Caco-2 (cell line): ENCODE results near the gene PDE1C. TPM values are rescaled to one million over a fixed set of nuclear protein-coding genes. Genes with fewer than 3 reads are reported as not detected.

Experiments
- BruUV-seq: library from RNA; stranded (reverse); fragments of 400-500 nt; replicated peaks from 2 replicates; lab custom pipeline; 2021; lab: Mats Ljungman, UMichigan
- CTCF ChIA-PET: fragments of 300-600 bp; sonication (Branson Sonifier 250); formaldehyde crosslinking; loops from one replicate; lab custom pipeline; 2022; ENCODE audit warnings: antibody characterized with exemption; lab: Charles Lee
- POLR2A ChIA-PET: fragments of 300-600 bp; sonication (Branson Sonifier 250); formaldehyde crosslinking; loops from one replicate; lab custom pipeline; 2022; ENCODE audit warnings: antibody characterized with exemption; lab: Charles Lee
- DNase-seq, 2 experiments: peaks; one replicate each; pipeline versions ENCODE4 v3.0.0 to v3.0.0-alpha.2; 2020 to 2022
- H3K27me3 ChIP-seq: replicated peaks from 2 replicates; pipeline ENCODE4 v1.6.0; 2011; ENCODE audit warnings: low read length; ENCODE audit not compliant: control insufficient read depth, insufficient read depth
- H3K36me3 ChIP-seq: 2 replicates; pipeline ENCODE4 v1.5.1; 2011; ENCODE audit warnings: low read length; ENCODE audit not compliant: control insufficient read depth, insufficient read depth
- H3K4me1 ChIP-seq: fragments of 250-450 bp; sonication (Bioruptor Pico); 2 replicates; pipeline ENCODE4 v1.5.1; 2020; ENCODE audit warnings: mild to moderate bottlenecking
- H3K4me3 ChIP-seq: 2 replicates; pipeline ENCODE4 v1.5.1; 2011; ENCODE audit warnings: low read depth, mild to moderate bottlenecking, control low read depth, low read length
- H3K9me3 ChIP-seq: fragments of 250-450 bp; sonication (Bioruptor Pico); 2 replicates; pipeline ENCODE4 v1.5.1; 2020; ENCODE audit warnings: mild to moderate bottlenecking, moderate library complexity
- H3K27ac Mint-ChIP-seq: one replicate; pipeline ENCODE4 v1.8.0; 2022; ENCODE audit warnings: mixed read lengths; ENCODE audit not compliant: unreplicated experiment
- H3K27me3 Mint-ChIP-seq: one replicate; pipeline ENCODE4 v1.8.0; 2022; ENCODE audit warnings: mixed read lengths; ENCODE audit not compliant: insufficient read depth, unreplicated experiment
- H3K36me3 Mint-ChIP-seq: one replicate; pipeline ENCODE4 v1.8.0; 2022; ENCODE audit warnings: mild to moderate bottlenecking, mixed read lengths; ENCODE audit not compliant: insufficient read depth, unreplicated experiment
- H3K4me1 Mint-ChIP-seq: one replicate; pipeline ENCODE4 v1.8.0; 2022; ENCODE audit warnings: low read depth, mixed read lengths; ENCODE audit not compliant: unreplicated experiment
- H3K4me3 Mint-ChIP-seq: one replicate; pipeline ENCODE4 v1.8.0; 2022; ENCODE audit warnings: mild to moderate bottlenecking, moderate library complexity, mixed read lengths; ENCODE audit not compliant: unreplicated experiment
- H3K9me3 Mint-ChIP-seq: one replicate; pipeline ENCODE4 v1.8.0; 2022; ENCODE audit warnings: mixed read lengths; ENCODE audit not compliant: unreplicated experiment
- intact Hi-C: fragments of 100-400 bp; cut with micrococcal nuclease; formaldehyde crosslinking; loops from one replicate; pipeline ENCODE4 v1.10.0; 2022; ENCODE audit not compliant: unreplicated experiment
- total RNA-seq: library from RNA; stranded (reverse); gene quantifications from 2 replicates; pipeline ENCODE4 v1.2.3, GENCODE V29; 2022
- TF ChIP-seq, protein P1 (sequence below), 2 experiments: fragments of 200-600 bp in 1 of 2; IDR thresholded peaks; 1 replicate in 1 of 2; 2 replicates in 1 of 2; pipeline versions ENCODE4 v1.5.1 to v1.8.0; 2011 to 2022; ENCODE audit warnings: antibody characterized with exemption in 1 of 2, control low read depth in 1 of 2, inconsistent platforms in 1 of 2, low read depth in 1 of 2, low read length in 1 of 2, mild to moderate bottlenecking in 1 of 2, moderate library complexity in 1 of 2; ENCODE audit not compliant: insufficient read depth in 1 of 2, severe bottlenecking in 1 of 2, unreplicated experiment in 1 of 2

Gene PDE1C
- total RNA-seq, 1 experiment from 2014 or later = not detected

GRCh38 chr7:31971049-31971667, 99.0 kb downstream of the PDE1C start:
- Mint-ChIP-seq H3K4me3 (no peak overlapping the region), H3K27ac (no peak overlapping the region), H3K4me1 (no peaks in the 10 kb centered on the region), H3K27me3 (peaks cover 4% of the 10 kb centered on the region), H3K9me3 (peaks cover 11% of the 10 kb centered on the region), H3K36me3 (no peaks in the 10 kb centered on the region)
- DNase-seq = no peak
- no peak overlapping the region for H3K4me3 ChIP-seq
- TF ChIP-seq, protein P1, sequence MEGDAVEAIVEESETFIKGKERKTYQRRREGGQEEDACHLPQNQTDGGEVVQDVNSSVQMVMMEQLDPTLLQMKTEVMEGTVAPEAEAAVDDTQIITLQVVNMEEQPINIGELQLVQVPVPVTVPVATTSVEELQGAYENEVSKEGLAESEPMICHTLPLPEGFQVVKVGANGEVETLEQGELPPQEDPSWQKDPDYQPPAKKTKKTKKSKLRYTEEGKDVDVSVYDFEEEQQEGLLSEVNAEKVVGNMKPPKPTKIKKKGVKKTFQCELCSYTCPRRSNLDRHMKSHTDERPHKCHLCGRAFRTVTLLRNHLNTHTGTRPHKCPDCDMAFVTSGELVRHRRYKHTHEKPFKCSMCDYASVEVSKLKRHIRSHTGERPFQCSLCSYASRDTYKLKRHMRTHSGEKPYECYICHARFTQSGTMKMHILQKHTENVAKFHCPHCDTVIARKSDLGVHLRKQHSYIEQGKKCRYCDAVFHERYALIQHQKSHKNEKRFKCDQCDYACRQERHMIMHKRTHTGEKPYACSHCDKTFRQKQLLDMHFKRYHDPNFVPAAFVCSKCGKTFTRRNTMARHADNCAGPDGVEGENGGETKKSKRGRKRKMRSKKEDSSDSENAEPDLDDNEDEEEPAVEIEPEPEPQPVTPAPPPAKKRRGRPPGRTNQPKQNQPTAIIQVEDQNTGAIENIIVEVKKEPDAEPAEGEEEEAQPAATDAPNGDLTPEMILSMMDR (IDR thresholded peaks at IDR 0.05; ENCODE audit: insufficient read depth in 1 of 2, low read depth in 1 of 2, low read length in 1 of 2, severe bottlenecking in 1 of 2, unreplicated experiment in 1 of 2) = no peak
- no peaks in the 10 kb centered on the region for H3K9me3 ChIP-seq
- H3K36me3 ChIP-seq = no peaks in the 10 kb centered on the region
- ChIA-PET CTCF (no interaction called here), POLR2A (no interaction called here)
- BruUV-seq = no TSS peak
- no peaks in the 10 kb centered on the region for H3K4me1 ChIP-seq
- no peaks in the 10 kb centered on the region for H3K27me3 ChIP-seq
- intact Hi-C loops = no loop called here

GRCh38 chr7:31970501-31970900, 99.7 kb downstream of the PDE1C start:
- Mint-ChIP-seq H3K27ac (no peak overlapping the region), H3K4me3 (no peak overlapping the region), H3K9me3 (peaks cover 17% of the 10 kb centered on the region), H3K27me3 (peaks cover 4% of the 10 kb centered on the region), H3K4me1 (no peaks in the 10 kb centered on the region), H3K36me3 (no peaks in the 10 kb centered on the region)
- H3K9me3 ChIP-seq = no peaks in the 10 kb centered on the region
- intact Hi-C loops = no loop called here
- TF ChIP-seq, protein P1 (IDR thresholded peaks at IDR 0.05; ENCODE audit: insufficient read depth in 1 of 2, low read depth in 1 of 2, low read length in 1 of 2, severe bottlenecking in 1 of 2, unreplicated experiment in 1 of 2) = no peak
- H3K36me3 ChIP-seq = no peaks in the 10 kb centered on the region
- H3K27me3 ChIP-seq = no peaks in the 10 kb centered on the region
- BruUV-seq = no TSS peak
- ChIA-PET CTCF (no interaction called here), POLR2A (no interaction called here)
- no peak overlapping the region for H3K4me3 ChIP-seq
- no peak for DNase-seq
- no peaks in the 10 kb centered on the region for H3K4me1 ChIP-seq

DNA sequence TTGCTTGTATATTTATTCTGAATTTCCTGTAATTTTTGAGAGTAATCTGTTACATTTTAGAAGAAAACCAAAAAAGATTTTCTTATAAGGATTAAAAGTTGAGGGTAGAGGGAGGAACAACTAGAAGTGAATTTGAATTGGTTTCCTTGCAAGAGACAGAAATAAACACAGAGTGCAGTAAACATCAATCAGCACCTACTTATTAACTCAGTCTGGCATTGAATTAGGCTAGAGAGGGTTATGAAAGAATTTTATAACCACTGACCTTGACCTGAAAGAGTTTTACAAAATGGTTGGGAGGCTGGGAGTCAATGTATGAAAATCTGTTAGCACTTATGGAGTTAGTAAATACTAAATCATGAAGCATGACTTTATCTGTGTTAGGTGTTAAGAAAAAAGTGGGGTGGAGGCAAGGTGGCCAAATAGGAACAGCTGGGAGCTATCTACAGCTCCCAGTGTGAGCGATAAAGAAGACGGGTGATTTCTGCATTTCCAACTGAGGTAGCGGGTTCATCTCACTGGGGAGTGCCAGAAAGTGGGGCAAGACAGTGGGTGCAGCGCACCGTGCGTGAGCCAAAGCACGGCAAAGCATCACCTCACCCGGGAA, 106.5 kb downstream of the PDE1C start:
- H3K4me1 ChIP-seq = no peaks in the 10 kb centered on the region
- POLR2A ChIA-PET = no interaction called here
- CTCF ChIA-PET = no interaction called here
- H3K9me3 ChIP-seq = peaks cover 3% of the 10 kb centered on the region; the same call in 1 of the 2 replicates
- Mint-ChIP-seq H3K9me3 (peaks cover 35% of the 10 kb centered on the region), H3K27me3 (no peaks in the 10 kb centered on the region), H3K4me1 (no peaks in the 10 kb centered on the region), H3K4me3 (no peak overlapping the region), H3K36me3 (no peaks in the 10 kb centered on the region), H3K27ac (no peak overlapping the region)
- H3K4me3 ChIP-seq = no peak overlapping the region
- intact Hi-C loops = no loop called here
- TF ChIP-seq, protein P1 (IDR thresholded peaks at IDR 0.05; ENCODE audit: insufficient read depth in 1 of 2, low read depth in 1 of 2, low read length in 1 of 2, severe bottlenecking in 1 of 2, unreplicated experiment in 1 of 2) = no peak
- H3K36me3 ChIP-seq = no peaks in the 10 kb centered on the region
- no peak for DNase-seq
- BruUV-seq = no TSS peak
- H3K27me3 ChIP-seq = no peaks in the 10 kb centered on the region
